K562 (cell line): ENCODE measurements around the gene CSTA. TPM values are rescaled to one million over a fixed set of nuclear protein-coding genes. Genes with fewer than 3 reads are reported as not detected.

Experiments used
- ATAC-seq: fragments of 200-7000 bp; cut with Tn5 transposase; 3 replicates; pipeline ENCODE4 v1.9.1; 2020; ENCODE audit warnings: moderate library complexity
- BruUV-seq: library from RNA; stranded (reverse); fragments of 400-500 nt; replicated peaks from 2 replicates; lab custom pipeline; 2021; lab: Mats Ljungman, UMichigan
- CTCF ChIA-PET: fragments of 300-600 bp; formaldehyde crosslinking; extraction: SDS; loops from one replicate; lab custom pipeline; 2021; ENCODE audit warnings: low intra/inter-chr PET ratio; lab: Yijun Ruan, JAX
- POLR2A ChIA-PET: fragments of 300-600, 350-650 bp; sonication (Branson Sonifier 250); formaldehyde crosslinking; extraction: SDS; loops from one replicate; lab custom pipeline; 2021; ENCODE audit warnings: antibody characterized with exemption, inconsistent platforms; lab: Yijun Ruan, JAX
- DNase-seq, 4 experiments: peaks; one replicate each; pipeline versions ENCODE4 v3.0.0 to v3.0.0-alpha.2; 2011 to 2018; ENCODE audit warnings: low spot score in 3 of 4, mixed read lengths in 3 of 4; ENCODE audit errors: extremely low read depth in 1 of 4
- FAIRE-seq: peaks from 2 replicates; lab custom pipeline; 2011; peaks lifted over from hg19 to GRCh38; lab: Jason Lieb, UNC
- H2AFZ ChIP-seq: 2 replicates; pipeline ENCODE4 v1.6.0; 2011; ENCODE audit warnings: low read depth, low read length, control low read depth, inconsistent platforms
- H3K27ac ChIP-seq: fragments of 200-600 bp; 3 replicates; pipeline ENCODE4 v1.8.0; 2011; ENCODE audit warnings: low read depth, mild to moderate bottlenecking, control low read depth, inconsistent platforms, low read length, moderate library complexity, mixed read lengths; ENCODE audit errors: extremely low read depth
- H3K27me3 ChIP-seq, 2 experiments: fragments of 300-600 bp in 1 of 2; 2 replicates in 1 of 2; 3 replicates in 1 of 2; pipeline versions ENCODE4 v1.6.0 to v1.8.0; 2011; ENCODE audit warnings: inconsistent platforms in 2 of 2, low read length in 2 of 2, mild to moderate bottlenecking in 1 of 2, mixed read lengths in 1 of 2, moderate library complexity in 1 of 2; ENCODE audit not compliant: control insufficient read depth in 2 of 2, insufficient read depth in 2 of 2
- H3K36me3 ChIP-seq: fragments of 300-600 bp; 3 replicates; pipeline ENCODE4 v1.8.0; 2011; ENCODE audit warnings: mild to moderate bottlenecking, low read length, inconsistent platforms; ENCODE audit not compliant: control insufficient read depth, insufficient read depth
- H3K4me1 ChIP-seq, 2 experiments: fragments of 200-600 bp in 1 of 2; replicated peaks in 1 of 2; 2 replicates in 1 of 2; 3 replicates in 1 of 2; pipeline versions ENCODE4 v1.5.1 to v1.8.0; 2011; ENCODE audit warnings: inconsistent platforms in 2 of 2, low read length in 2 of 2, mild to moderate bottlenecking in 1 of 2, mixed read lengths in 1 of 2, moderate library complexity in 1 of 2; ENCODE audit not compliant: control insufficient read depth in 2 of 2, insufficient read depth in 2 of 2
- H3K4me2 ChIP-seq: 2 replicates; pipeline ENCODE4 v1.6.1; 2011; ENCODE audit warnings: low read length, control low read depth, inconsistent platforms, mixed read lengths; ENCODE audit not compliant: insufficient read depth
- H3K4me3 ChIP-seq: fragments of 200-600 bp; sonication (generic), shearing (Covaris generic); 2 replicates; pipeline ENCODE4 v1.5.1; 2016; ENCODE audit warnings: control low read depth, inconsistent platforms
- H3K79me2 ChIP-seq: fragments of 200-600 bp; 3 replicates; pipeline ENCODE4 v1.8.0; 2011; ENCODE audit warnings: low read length, inconsistent platforms; ENCODE audit not compliant: control insufficient read depth, insufficient read depth
- H3K9ac ChIP-seq, 2 experiments: 2 replicates each; pipeline versions ENCODE4 v1.6.0 to v1.6.1; 2011; ENCODE audit warnings: low read depth in 2 of 2, low read length in 2 of 2, control low read depth in 1 of 2, inconsistent platforms in 1 of 2, mild to moderate bottlenecking in 1 of 2, mixed read lengths in 1 of 2; ENCODE audit not compliant: insufficient read depth in 1 of 2
- H3K9me1 ChIP-seq: one replicate; pipeline ENCODE4 v1.6.0; 2011; ENCODE audit warnings: inconsistent platforms, mild to moderate bottlenecking, low read length, moderate library complexity; ENCODE audit not compliant: control insufficient read depth, insufficient read depth
- H3K9me3 ChIP-seq: replicated peaks from 2 replicates; pipeline ENCODE4 v1.5.1; 2011; ENCODE audit warnings: low read depth, low read length, inconsistent platforms; ENCODE audit not compliant: control insufficient read depth, insufficient read depth
- H4K20me1 ChIP-seq: replicated peaks from 2 replicates; pipeline ENCODE4 v1.6.1; 2011; ENCODE audit warnings: low read length, inconsistent platforms, mixed read lengths; ENCODE audit not compliant: control insufficient read depth, insufficient read depth
- ATF7 ChIP-seq: fragments of 450-650 bp; IDR thresholded peaks from 2 replicates; pipeline ENCODE4 v1.7.1; 2014; ENCODE audit warnings: mild to moderate bottlenecking, moderate library complexity
- CREB1 ChIP-seq, 2 experiments: sonication (generic) in 1 of 2; formaldehyde crosslinking in 1 of 2; IDR thresholded peaks; 2 replicates each; pipeline versions ENCODE4 v1.6.1 to v1.8.0; 2012 to 2022; ENCODE audit warnings: inconsistent platforms in 1 of 2, mild to moderate bottlenecking in 1 of 2, missing genetic modification reagents in 1 of 2, moderate library complexity in 1 of 2
- E2F3 ChIP-seq: fragments of 250-450 bp; sonication (Bioruptor Pico); IDR thresholded peaks from 2 replicates; pipeline ENCODE4 v1.4.0; 2020; ENCODE audit warnings: mild to moderate bottlenecking
- EP300 ChIP-seq: IDR thresholded peaks from 2 replicates; pipeline ENCODE4 v1.6.1; 2012; ENCODE audit warnings: low read length, improper control_type of control experiment
- GTF2F1 ChIP-seq: IDR thresholded peaks from 2 replicates; pipeline ENCODE4 v1.6.1; 2011; ENCODE audit warnings: low read depth, low read length, improper control_type of control experiment
- NCOA2 ChIP-seq, 2 experiments: fragments of 450-650 bp; IDR thresholded peaks; 2 replicates each; pipeline ENCODE4 v1.6.1; 2018; ENCODE audit warnings: mild to moderate bottlenecking in 2 of 2, moderate library complexity in 1 of 2; ENCODE audit not compliant: partially characterized antibody in 2 of 2
- POLR3A ChIP-seq: IDR thresholded peaks from 2 replicates; pipeline ENCODE4 v1.6.1; 2011; ENCODE audit warnings: borderline replicate concordance, mild to moderate bottlenecking, moderate library complexity; ENCODE audit not compliant: insufficient read length, insufficient read depth; ENCODE audit errors: extremely low read depth
- RBM22 ChIP-seq: fragments of 200-400 bp; formaldehyde crosslinking; IDR thresholded peaks from 2 replicates; pipeline ENCODE4 v1.6.1; 2018; ENCODE audit warnings: low read length, low read depth; ENCODE audit not compliant: poor library complexity, severe bottlenecking
- SRSF9 ChIP-seq: fragments of 200-400 bp; formaldehyde crosslinking; IDR thresholded peaks from 2 replicates; pipeline ENCODE4 v1.6.1; 2017; ENCODE audit warnings: low read depth, low read length, borderline replicate concordance
- ZNF766 ChIP-seq: fragments of 200-800 bp; sonication (Bioruptor generic); conservative IDR thresholded peaks from 2 replicates; pipeline ENCODE4 v1.6.1; 2016; ENCODE audit warnings: missing genetic modification characterization, missing compliant biosample characterization
- ZSCAN32 ChIP-seq: fragments of 450-650 bp; formaldehyde crosslinking; IDR thresholded peaks from 2 replicates; pipeline ENCODE4 v1.4.0; 2020; ENCODE audit warnings: mild to moderate bottlenecking, moderate library complexity
- in situ Hi-C: fragments of 300-500 bp; cut with MboI; formaldehyde crosslinking; loops from 4 replicates; pipeline ENCODE4 v1.15.0; 2018; ENCODE audit warnings: inconsistent platforms, mixed read lengths
- intact Hi-C: fragments of 100-400 bp; cut with micrococcal nuclease; formaldehyde crosslinking; loops from 2 replicates; pipeline ENCODE4 v1.14.2; 2022
- polyA plus RNA-seq, 8 experiments: library from polyadenylated mRNA; depleted of rRNA in 4 of 8; stranded (reverse) in 5 of 8; unstranded in 3 of 8; fragments of >200 nt; fragmentation: Nextera tagmentation in 2 of 8; fragmentation: Illumina TruSeq in 1 of 8; extraction: Ambion mirVana in 2 of 8; extraction: Trizol in 1 of 8; gene quantifications; 2 replicates each; pipeline versions ENCODE4 v1.2.1 to v1.2.3, GENCODE V29; 2011 to 2014; ENCODE audit warnings: inconsistent platforms in 1 of 8, missing spikeins in 1 of 8
- total RNA-seq, 7 experiments: library from RNA; depleted of rRNA in 6 of 7; stranded (reverse); fragments of >200 nt in 6 of 7; fragmentation: Illumina TruSeq in 2 of 7; extraction: Trizol in 2 of 7; gene quantifications; 2 replicates each; pipeline versions ENCODE4 v1.2.1 to v1.2.3, GENCODE V29; 2011 to 2021; ENCODE audit warnings: low replicate concordance in 1 of 7
- TF ChIP-seq, protein P1 (sequence below): fragments of 450-650 bp; formaldehyde crosslinking; IDR thresholded peaks from 2 replicates; pipeline ENCODE4 v1.4.0; 2020; ENCODE audit warnings: mild to moderate bottlenecking, moderate library complexity
- TF ChIP-seq, protein P2 (sequence below): fragments of 250-450 bp; sonication (Bioruptor Pico); IDR thresholded peaks from 2 replicates; pipeline ENCODE4 v1.8.0; 2022; ENCODE audit warnings: inconsistent platforms
- TF ChIP-seq, protein P3 (sequence below): sonication (generic); formaldehyde crosslinking; IDR thresholded peaks from 2 replicates; pipeline ENCODE4 v1.4.0; 2020; ENCODE audit warnings: mild to moderate bottlenecking, missing genetic modification reagents

The CSTA gene
- total and polyA plus RNA-seq, 9 of the 15 experiments (the other 6 are each of a cell fraction or from before 2014, with no cell fraction given), result 0.11 to 3.1 (median 1.1) TPM

DNA sequence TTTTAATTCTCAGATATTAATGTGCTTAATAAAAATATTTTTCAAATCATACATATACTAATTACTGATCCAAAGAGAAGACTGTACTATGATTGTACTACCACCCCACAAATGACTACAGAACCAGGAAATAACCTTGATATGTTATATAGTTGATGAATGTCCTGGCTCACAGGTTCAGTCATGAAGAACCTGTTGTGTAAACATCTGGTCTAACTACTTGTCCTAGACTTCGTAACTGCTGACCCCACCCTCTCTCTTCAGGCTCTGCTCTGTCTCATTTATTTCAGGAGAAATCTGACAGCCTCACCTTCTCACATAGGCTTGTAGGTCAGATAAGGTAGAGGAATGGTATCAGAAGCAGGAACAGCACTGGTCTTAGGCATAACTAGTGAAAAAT lies 14.7 kb upstream of the CSTA start (continued):
- TF ChIP-seq NCOA2 (IDR thresholded peaks at IDR 0.05; ENCODE audit: partially characterized antibody in 2 of 2), result no peak
- TF ChIP-seq ATF7, result no peak
- TF ChIP-seq, protein P1, sequence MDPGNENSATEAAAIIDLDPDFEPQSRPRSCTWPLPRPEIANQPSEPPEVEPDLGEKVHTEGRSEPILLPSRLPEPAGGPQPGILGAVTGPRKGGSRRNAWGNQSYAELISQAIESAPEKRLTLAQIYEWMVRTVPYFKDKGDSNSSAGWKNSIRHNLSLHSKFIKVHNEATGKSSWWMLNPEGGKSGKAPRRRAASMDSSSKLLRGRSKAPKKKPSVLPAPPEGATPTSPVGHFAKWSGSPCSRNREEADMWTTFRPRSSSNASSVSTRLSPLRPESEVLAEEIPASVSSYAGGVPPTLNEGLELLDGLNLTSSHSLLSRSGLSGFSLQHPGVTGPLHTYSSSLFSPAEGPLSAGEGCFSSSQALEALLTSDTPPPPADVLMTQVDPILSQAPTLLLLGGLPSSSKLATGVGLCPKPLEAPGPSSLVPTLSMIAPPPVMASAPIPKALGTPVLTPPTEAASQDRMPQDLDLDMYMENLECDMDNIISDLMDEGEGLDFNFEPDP (CRISPR knock-in tag), result no peak

DNA sequence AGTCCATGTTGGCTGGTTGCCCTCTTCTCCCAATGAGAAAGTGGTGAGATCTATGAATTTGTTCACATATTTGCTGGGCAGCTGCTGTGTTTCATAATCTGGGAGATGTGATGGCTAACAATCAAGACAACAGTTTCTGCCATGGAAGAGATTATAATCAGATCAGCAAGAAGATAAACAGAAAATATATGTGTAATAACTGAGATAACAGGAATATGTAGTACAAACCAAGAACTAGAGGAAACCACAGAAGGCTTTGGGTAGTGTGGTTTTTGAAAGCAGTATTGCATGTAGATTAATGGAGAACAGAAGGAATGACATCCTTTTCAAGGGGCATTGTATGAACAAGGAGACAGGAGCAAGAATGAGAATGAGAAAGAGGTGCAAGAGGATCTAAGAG lies 12.2 kb upstream of the CSTA start:
- Histone ChIP-seq H3K4me2 (no peak overlapping the region), H3K27ac (no peak overlapping the region), H3K79me2 (no peaks in the 10 kb centered on the region), H3K36me3 (no peaks in the 10 kb centered on the region), H4K20me1 (no peaks in the 10 kb centered on the region), H3K9ac (no peak overlapping the region), H2AFZ (no peak overlapping the region), H3K9me3 (no peaks in the 10 kb centered on the region), H3K4me3 (no peak overlapping the region), H3K27me3 (peaks cover 0 to 6% of the 10 kb centered on the region in 2 experiments; a peak in 1 of 5 replicates), H3K4me1 (no peaks in the 10 kb centered on the region; a peak in 1 of 5 replicates), H3K9me1 (no peaks in the 10 kb centered on the region)
- CTCF ChIA-PET, result no interaction called here
- no peak for ATAC-seq
- TF ChIP-seq, protein P2, sequence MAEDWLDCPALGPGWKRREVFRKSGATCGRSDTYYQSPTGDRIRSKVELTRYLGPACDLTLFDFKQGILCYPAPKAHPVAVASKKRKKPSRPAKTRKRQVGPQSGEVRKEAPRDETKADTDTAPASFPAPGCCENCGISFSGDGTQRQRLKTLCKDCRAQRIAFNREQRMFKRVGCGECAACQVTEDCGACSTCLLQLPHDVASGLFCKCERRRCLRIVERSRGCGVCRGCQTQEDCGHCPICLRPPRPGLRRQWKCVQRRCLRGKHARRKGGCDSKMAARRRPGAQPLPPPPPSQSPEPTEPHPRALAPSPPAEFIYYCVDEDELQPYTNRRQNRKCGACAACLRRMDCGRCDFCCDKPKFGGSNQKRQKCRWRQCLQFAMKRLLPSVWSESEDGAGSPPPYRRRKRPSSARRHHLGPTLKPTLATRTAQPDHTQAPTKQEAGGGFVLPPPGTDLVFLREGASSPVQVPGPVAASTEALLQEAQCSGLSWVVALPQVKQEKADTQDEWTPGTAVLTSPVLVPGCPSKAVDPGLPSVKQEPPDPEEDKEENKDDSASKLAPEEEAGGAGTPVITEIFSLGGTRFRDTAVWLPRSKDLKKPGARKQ, result no peak
- TF ChIP-seq E2F3 (CRISPR knock-in tag), result no peak
- TF ChIP-seq, protein P3, sequence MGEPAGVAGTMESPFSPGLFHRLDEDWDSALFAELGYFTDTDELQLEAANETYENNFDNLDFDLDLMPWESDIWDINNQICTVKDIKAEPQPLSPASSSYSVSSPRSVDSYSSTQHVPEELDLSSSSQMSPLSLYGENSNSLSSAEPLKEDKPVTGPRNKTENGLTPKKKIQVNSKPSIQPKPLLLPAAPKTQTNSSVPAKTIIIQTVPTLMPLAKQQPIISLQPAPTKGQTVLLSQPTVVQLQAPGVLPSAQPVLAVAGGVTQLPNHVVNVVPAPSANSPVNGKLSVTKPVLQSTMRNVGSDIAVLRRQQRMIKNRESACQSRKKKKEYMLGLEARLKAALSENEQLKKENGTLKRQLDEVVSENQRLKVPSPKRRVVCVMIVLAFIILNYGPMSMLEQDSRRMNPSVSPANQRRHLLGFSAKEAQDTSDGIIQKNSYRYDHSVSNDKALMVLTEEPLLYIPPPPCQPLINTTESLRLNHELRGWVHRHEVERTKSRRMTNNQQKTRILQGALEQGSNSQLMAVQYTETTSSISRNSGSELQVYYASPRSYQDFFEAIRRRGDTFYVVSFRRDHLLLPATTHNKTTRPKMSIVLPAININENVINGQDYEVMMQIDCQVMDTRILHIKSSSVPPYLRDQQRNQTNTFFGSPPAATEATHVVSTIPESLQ (CRISPR knock-in tag), result no peak
- no peak for TF ChIP-seq RBM22
- TF ChIP-seq EP300, result no peak
- no peak for TF ChIP-seq CREB1 (IDR thresholded peaks at IDR 0.05)
- TF ChIP-seq CREB1 (CRISPR knock-in tag; IDR thresholded peaks at IDR 0.05), result no peak
- TF ChIP-seq GTF2F1, result no peak
- no peak for TF ChIP-seq POLR3A
- no peak for TF ChIP-seq SRSF9
- no peak for TF ChIP-seq ZNF766 (CRISPR knock-in tag)
- TF ChIP-seq ZSCAN32 (CRISPR knock-in tag), result no peak
- in situ Hi-C loops (no loop called here), intact Hi-C loops (no loop called here)
- BruUV-seq, result no TSS peak
- FAIRE-seq, result no peak
- POLR2A ChIA-PET, result no interaction called here
- no peak for DNase-seq
